Activated T-cell treated with anti-CD3 and anti-CD28 coated beads, Interleukin-2, amount 50 U/mL, for 72 hours (primary cell): ENCODE results near the gene PLEKHG2. TPM values are rescaled to one million over a fixed set of nuclear protein-coding genes. Genes with fewer than 3 reads are reported as not detected.

ENCODE experiments used
- ATAC-seq, 2 donors: fragments of 150-1000 bp; cut with Tn5 transposase; replicated peaks in 1 of 2; 2 replicates each; pipeline ENCODE4 v1.10.0; 2021; ENCODE audit warnings: moderate library complexity in 2 of 2, mild to moderate bottlenecking in 1 of 2
- DNase-seq, 2 donors: peaks; one replicate each; pipeline ENCODE4 v3.0.0; 2021 to 2022; ENCODE audit warnings: mixed read lengths in 1 of 2
- H3K27ac Mint-ChIP-seq: one replicate; pipeline ENCODE4 v1.8.0; 2022; ENCODE audit warnings: mild to moderate bottlenecking, moderate library complexity, mixed read lengths
- H3K27me3 Mint-ChIP-seq: one replicate; pipeline ENCODE4 v1.8.0; 2022; ENCODE audit warnings: low read depth, mixed read lengths
- H3K36me3 Mint-ChIP-seq, 2 donors: one replicate each; pipeline ENCODE4 v1.8.0; 2022; ENCODE audit warnings: mixed read lengths in 2 of 2, mild to moderate bottlenecking in 1 of 2; ENCODE audit not compliant: insufficient read depth in 2 of 2
- H3K4me1 Mint-ChIP-seq: one replicate; pipeline ENCODE4 v1.8.0; 2022; ENCODE audit warnings: low read depth, mixed read lengths
- H3K4me3 Mint-ChIP-seq, 2 donors: one replicate each; pipeline ENCODE4 v1.8.0; 2022; ENCODE audit warnings: mild to moderate bottlenecking in 2 of 2, mixed read lengths in 2 of 2, moderate library complexity in 2 of 2
- H3K9me3 Mint-ChIP-seq, 2 donors: one replicate each; pipeline ENCODE4 v1.8.0; 2022; ENCODE audit warnings: mixed read lengths in 2 of 2
- total RNA-seq, 2 donors: library from RNA; stranded (reverse); gene quantifications; one replicate each; pipeline ENCODE4 v1.2.3, GENCODE V29; 2022

PLEKHG2 gene
- total RNA-seq, 2 donors from 2014 or later = 86.5 to 92.1 TPM

GRCh38 chr19:39405958-39406655 is 6.4 kb upstream of the PLEKHG2 start:
- Mint-ChIP-seq H3K27ac (peak overlapping the region; percentile 87), H3K9me3 (no peaks in the 10 kb centered on the region), H3K4me3 (peak overlapping the region; percentile 88 to 100), H3K36me3 (peaks cover 15 to 24% of the 10 kb centered on the region in 2 donors), H3K4me1 (peaks cover 62% of the 10 kb centered on the region), H3K27me3 (no peaks in the 10 kb centered on the region)
- peak; percentile 86 to 90 for DNase-seq
- peak; percentile 2 to 3 for ATAC-seq

GRCh38 chr19:39406656-39407409 is 5.6 kb upstream of the PLEKHG2 start, which contains the start of gene ZFP36:
Gene ZFP36, plus strand, starts transcription at chr19:39406847. Its CDS starts 58 bp downstream, at chr19:39406905.
- peaks cover 62% of the 10 kb centered on the region for H3K4me1 Mint-ChIP-seq
- DNase-seq = peak; percentile 91 to 93

GRCh38 chr19:39407410-39407659 is 5.1 kb upstream of the PLEKHG2 start:
- Mint-ChIP-seq H3K9me3 (no peaks in the 10 kb centered on the region), H3K36me3 (peaks cover 16 to 24% of the 10 kb centered on the region in 2 donors), H3K27me3 (no peaks in the 10 kb centered on the region), H3K4me3 (peak overlapping the region; percentile 88 to 100), H3K4me1 (peaks cover 62% of the 10 kb centered on the region), H3K27ac (peak overlapping the region; percentile 94)
- ATAC-seq = no peak
- DNase-seq = no peak

More at GRCh38 chr19:39406656-39407409, 5.6 kb upstream of the PLEKHG2 start, which contains the start of gene ZFP36:
- H3K36me3 Mint-ChIP-seq = peaks cover 15 to 24% of the 10 kb centered on the region in 2 donors
- peak within 1 kb of the TSS; percentile 88 to 100 for H3K4me3 Mint-ChIP-seq
- H3K27me3 Mint-ChIP-seq = no peaks in the 10 kb centered on the region
- H3K9me3 Mint-ChIP-seq = no peaks in the 10 kb centered on the region
- peak within 1 kb of the TSS; percentile 94 for H3K27ac Mint-ChIP-seq
- ATAC-seq = peak; percentile 34 to 40

- peak; percentile 74 to 76 for DNase-seq
- H3K4me1 Mint-ChIP-seq = peaks cover 58% of the 10 kb centered on the region
- peak overlapping the region; percentile 97 for H3K27ac Mint-ChIP-seq
- no peaks in the 10 kb centered on the region for H3K9me3 Mint-ChIP-seq
- H3K27me3 Mint-ChIP-seq = no peaks in the 10 kb centered on the region
- H3K36me3 Mint-ChIP-seq = peaks cover 17 to 24% of the 10 kb centered on the region in 2 donors
- ATAC-seq = no peak
- H3K4me3 Mint-ChIP-seq = peak overlapping the region; percentile 88 to 100
These were observed 4.6 kb upstream of the PLEKHG2 start for GRCh38 chr19:39407660-39408391.

- DNase-seq = peak; percentile 39 to 43
- H3K9me3 Mint-ChIP-seq = no peaks in the 10 kb centered on the region
- H3K4me3 Mint-ChIP-seq = peak overlapping the region; percentile 88 to 100
- H3K36me3 Mint-ChIP-seq = peaks cover 17 to 24% of the 10 kb centered on the region in 2 donors
- H3K27ac Mint-ChIP-seq = peak overlapping the region; percentile 97
- peaks cover 57% of the 10 kb centered on the region for H3K4me1 Mint-ChIP-seq
- no peak for ATAC-seq
- no peaks in the 10 kb centered on the region for H3K27me3 Mint-ChIP-seq
These were observed 3.9 kb upstream of the PLEKHG2 start for GRCh38 chr19:39408392-39409207.

GRCh38 chr19:39409208-39410016 is 3.1 kb upstream of the PLEKHG2 start:
- Mint-ChIP-seq H3K4me1 (peaks cover 59% of the 10 kb centered on the region), H3K36me3 (peaks cover 21 to 31% of the 10 kb centered on the region in 2 donors), H3K27ac (peak overlapping the region; percentile 100), H3K9me3 (no peaks in the 10 kb centered on the region), H3K27me3 (no peaks in the 10 kb centered on the region), H3K4me3 (peak overlapping the region; percentile 88 to 100)
- DNase-seq = peak; percentile 85 to 86
- peak; percentile 6 to 7 for ATAC-seq

GRCh38 chr19:39410017-39410830 is 2.2 kb upstream of the PLEKHG2 start:
- peaks cover 55% of the 10 kb centered on the region for H3K4me1 Mint-ChIP-seq
- no peaks in the 10 kb centered on the region for H3K9me3 Mint-ChIP-seq
- peak overlapping the region; percentile 88 to 100 for H3K4me3 Mint-ChIP-seq
- H3K27me3 Mint-ChIP-seq = no peaks in the 10 kb centered on the region
- peaks cover 22 to 33% of the 10 kb centered on the region in 2 donors for H3K36me3 Mint-ChIP-seq
- H3K27ac Mint-ChIP-seq = peak overlapping the region; percentile 100
- peak; percentile 24 to 29 for ATAC-seq
- DNase-seq = peak; percentile 78 to 83

GRCh38 chr19:39410831-39411080 is 1.7 kb upstream of the PLEKHG2 start:
- H3K27me3 Mint-ChIP-seq = no peaks in the 10 kb centered on the region
- H3K9me3 Mint-ChIP-seq = no peaks in the 10 kb centered on the region
- peak overlapping the region; percentile 88 to 100 for H3K4me3 Mint-ChIP-seq
- peak overlapping the region; percentile 100 for H3K27ac Mint-ChIP-seq
- no peak for ATAC-seq
- no peak for DNase-seq
- peaks cover 22 to 33% of the 10 kb centered on the region in 2 donors for H3K36me3 Mint-ChIP-seq
- peaks cover 49% of the 10 kb centered on the region for H3K4me1 Mint-ChIP-seq

GRCh38 chr19:39411081-39411831 is 1.2 kb upstream of the PLEKHG2 start:
- no peaks in the 10 kb centered on the region for H3K27me3 Mint-ChIP-seq
- DNase-seq (no peak), ATAC-seq (no peak)
- peaks cover 44% of the 10 kb centered on the region for H3K4me1 Mint-ChIP-seq
- H3K36me3 Mint-ChIP-seq = peaks cover 20 to 31% of the 10 kb centered on the region in 2 donors
- H3K27ac Mint-ChIP-seq = peak overlapping the region; percentile 100
- no peaks in the 10 kb centered on the region for H3K9me3 Mint-ChIP-seq
- H3K4me3 Mint-ChIP-seq = peak overlapping the region; percentile 88 to 100

- Mint-ChIP-seq H3K36me3 (peaks cover 20 to 31% of the 10 kb centered on the region in 2 donors), H3K9me3 (no peaks in the 10 kb centered on the region), H3K4me3 (peak overlapping the region; percentile 88 to 100), H3K27me3 (no peaks in the 10 kb centered on the region), H3K4me1 (peaks cover 42% of the 10 kb centered on the region), H3K27ac (peak overlapping the region; percentile 100)
- peak; percentile 48 to 50 for ATAC-seq
- DNase-seq = peak; percentile 91
These were observed 703 bp upstream of the PLEKHG2 start for GRCh38 chr19:39411832-39412099.

GRCh38 chr19:39412867-39413271 is 400 bp downstream of the PLEKHG2 start:
- DNase-seq (no peak), ATAC-seq (no peak)
- Mint-ChIP-seq H3K27ac (peak overlapping the region; percentile 26), H3K4me3 (peak overlapping the region; percentile 88 to 100), H3K4me1 (peaks cover 47% of the 10 kb centered on the region), H3K27me3 (no peaks in the 10 kb centered on the region), H3K36me3 (peaks cover 19 to 24% of the 10 kb centered on the region in 2 donors), H3K9me3 (no peaks in the 10 kb centered on the region)
